Stimulated activated CD4-positive, alpha-beta T cell treated with anti-CD3 and anti-CD28 coated beads, Interleukin-15, amount 100 ng/mL, for 48 hours (primary cell): ENCODE measurements around the gene CFAP97D2.
"Not testable (repeated sequence)": the region's sequence is repeated elsewhere in the genome, so short reads cannot be mapped to it uniquely, and the experiment has no call there.

Experiments used
- DNase-seq, 2 donors: peaks; one replicate each; pipeline ENCODE4 v3.0.0-alpha.2; 2020; ENCODE audit warnings: low read depth in 2 of 2

CFAP97D2 gene

GRCh38 chr13:114158869-114159666, 20.0 kb upstream of the CFAP97D2 start:
- DNase-seq: not testable (repeated sequence)

- DNase-seq: no peak
Measured at GRCh38 chr13:114161028-114161556, 18.0 kb upstream of the CFAP97D2 start.

GRCh38 chr13:114161644-114162532, 17.2 kb upstream of the CFAP97D2 start:
- DNase-seq: no peak

GRCh38 chr13:114162533-114162922, 16.5 kb upstream of the CFAP97D2 start:
- DNase-seq: no peak

GRCh38 chr13:114164053-114164452, 15.0 kb upstream of the CFAP97D2 start:
- DNase-seq: no peak

GRCh38 chr13:114164681-114165429, 14.2 kb upstream of the CFAP97D2 start:
- DNase-seq: no peak

- no peak for DNase-seq
Measured at GRCh38 chr13:114166381-114167131, 12.5 kb upstream of the CFAP97D2 start.

GRCh38 chr13:114167426-114167825, 11.6 kb upstream of the CFAP97D2 start:
- DNase-seq: no peak

- no peak for DNase-seq
Measured at GRCh38 chr13:114167885-114168284, 11.2 kb upstream of the CFAP97D2 start.

GRCh38 chr13:114173272-114173671, 5.8 kb upstream of the CFAP97D2 start:
- no peak for DNase-seq

- no peak for DNase-seq
Measured at GRCh38 chr13:114173745-114174144, 5.3 kb upstream of the CFAP97D2 start.

GRCh38 chr13:114174529-114174961, 4.5 kb upstream of the CFAP97D2 start:
- DNase-seq: no peak

- not testable (repeated sequence) for DNase-seq
Measured at GRCh38 chr13:114176359-114176902, 2.6 kb upstream of the CFAP97D2 start.

GRCh38 chr13:114177245-114178010, 1.6 kb upstream of the CFAP97D2 start:
- DNase-seq: no peak

GRCh38 chr13:114185182-114185971, 6.3 kb downstream of the CFAP97D2 start:
- no peak for DNase-seq

GRCh38 chr13:114194853-114195252, 15.8 kb downstream of the CFAP97D2 start:
- DNase-seq: no peak

- no peak for DNase-seq
Measured at GRCh38 chr13:114196629-114197028, 17.6 kb downstream of the CFAP97D2 start.

- no peak for DNase-seq
Measured at GRCh38 chr13:114198556-114198955, 19.5 kb downstream of the CFAP97D2 start.

- DNase-seq: not testable (repeated sequence)
Measured at GRCh38 chr13:114199526-114199925, 20.5 kb downstream of the CFAP97D2 start.
